Measurements from ENCODE around the gene SYNJ2. TPM values are rescaled to one million over a fixed set of nuclear protein-coding genes. Genes with fewer than 3 reads are reported as not detected.

The SYNJ2 gene
- total RNA-seq, 2 experiments from 2014 or later, result 34.6 to 38.0 TPM

DNA sequence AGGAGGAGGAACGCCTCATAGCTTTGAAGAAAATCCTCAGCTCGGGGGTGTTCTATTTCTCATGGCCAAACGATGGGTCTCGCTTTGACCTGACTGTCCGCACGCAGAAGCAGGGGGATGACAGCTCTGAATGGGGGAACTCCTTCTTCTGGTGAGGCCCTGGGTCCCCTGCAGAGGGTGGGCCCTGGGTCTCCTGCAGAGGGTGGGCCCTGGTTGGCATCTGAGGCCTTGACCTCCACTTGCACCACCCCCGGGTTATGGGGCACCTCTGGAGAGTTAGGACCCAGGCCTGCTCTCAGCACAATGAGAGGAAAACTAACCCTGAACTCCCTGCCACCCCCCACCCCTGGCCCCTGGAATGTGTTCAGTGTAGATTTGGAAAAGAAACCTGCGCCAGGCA is 47.2 kb downstream of the SYNJ2 start:
- intact Hi-C loops (cut with DNase I, micrococcal nuclease), result loop anchor here in 1 of 2 experiments (5.0 kb wide), 1 partner anchor 43 kb away; no protein-coding TSS in a partner anchor
- Histone ChIP-seq H3K9me3 (ENCODE audit: control insufficient read depth in 1 of 2, insufficient read depth in 1 of 2, low read length in 2 of 2) (no peaks in the 10 kb centered on the region), H3K36me3 (ENCODE audit: insufficient read depth, low read length) (peaks cover 23% of the 10 kb centered on the region), H3K4me3 (ENCODE audit: low read length) (no peak overlapping the region), H3K27ac (ENCODE audit: low read depth in 1 of 2, low read length in 2 of 2) (no peak overlapping the region), H3K4me1 (ENCODE audit: insufficient read depth, low read length) (peaks cover 51% of the 10 kb centered on the region), H3K27me3 (ENCODE audit: control insufficient read depth in 1 of 2, insufficient read depth in 2 of 2, low read length in 2 of 2) (no peaks in the 10 kb centered on the region)
- no peak for DNase-seq
- Mint-ChIP-seq H3K36me3 (ENCODE audit: low read depth) (peaks cover 47% of the 10 kb centered on the region), H3K27me3 (no peaks in the 10 kb centered on the region), H3K4me3 (no peak overlapping the region), H3K4me1 (ENCODE audit: low read depth) (peaks cover 47% of the 10 kb centered on the region), H3K9me3 (no peaks in the 10 kb centered on the region), H3K27ac (no peak overlapping the region)
- ChIA-PET POLR2A (interaction anchor here (0.5 to 1.2 kb wide), 2 partner anchors 21 to 1865 kb away, joined by 3 read pairs; no protein-coding TSS in a partner anchor), CTCF (interaction anchor here (3.9 kb wide), 1 partner anchor 46 kb away, joined by 34 read pairs; the partner anchor contains the start of gene SYNJ2)
- TF ChIP-seq CTCF (IDR thresholded peaks at IDR 0.05), result no peak
- no peak for ATAC-seq (ENCODE audit: poor library complexity)

GRCh38 chr6:158029668-158030230 is 48.1 kb downstream of the SYNJ2 start:
- Histone ChIP-seq H3K36me3 (ENCODE audit: insufficient read depth, low read length) (peaks cover 29% of the 10 kb centered on the region), H3K4me3 (ENCODE audit: low read length) (no peak overlapping the region), H3K27ac (ENCODE audit: low read depth in 1 of 2, low read length in 2 of 2) (no peak overlapping the region), H3K27me3 (ENCODE audit: control insufficient read depth in 1 of 2, insufficient read depth in 2 of 2, low read length in 2 of 2) (no peaks in the 10 kb centered on the region), H3K4me1 (ENCODE audit: insufficient read depth, low read length) (peaks cover 51% of the 10 kb centered on the region), H3K9me3 (ENCODE audit: control insufficient read depth in 1 of 2, insufficient read depth in 1 of 2, low read length in 2 of 2) (no peaks in the 10 kb centered on the region)
- Mint-ChIP-seq H3K36me3 (ENCODE audit: low read depth) (peaks cover 56% of the 10 kb centered on the region), H3K4me1 (ENCODE audit: low read depth) (peaks cover 43% of the 10 kb centered on the region), H3K27ac (peak overlapping the region; percentile 17), H3K4me3 (no peak overlapping the region), H3K9me3 (no peaks in the 10 kb centered on the region), H3K27me3 (no peaks in the 10 kb centered on the region)
- DNase-seq, result peak in 2 of 14 experiments; percentile 25 to 41
- CTCF ChIA-PET, result no interaction called here
- no peak for TF ChIP-seq CTCF (IDR thresholded peaks at IDR 0.05)
- no peak for ATAC-seq (ENCODE audit: poor library complexity)
- intact Hi-C loops (cut with DNase I, micrococcal nuclease), result loop anchor here in 1 of 2 experiments (5.0 kb wide), 1 partner anchor 43 kb away; no protein-coding TSS in a partner anchor
- POLR2A ChIA-PET, result interaction anchor here (0.6 kb wide), 1 partner anchor 24 kb away, joined by 3 read pairs; no protein-coding TSS in a partner anchor

- H3K36me3 Mint-ChIP-seq (ENCODE audit: low read depth), result peaks cover 65% of the 10 kb centered on the region
Measured at GRCh38 chr6:158030380-158031300, 49.0 kb downstream of the SYNJ2 start.

More at GRCh38 chr6:158030380-158031300, 49.0 kb downstream of the SYNJ2 start:
- H3K9me3 Mint-ChIP-seq, result no peaks in the 10 kb centered on the region
- Histone ChIP-seq H3K27ac (ENCODE audit: low read depth in 1 of 2, low read length in 2 of 2) (no peak overlapping the region), H3K9me3 (ENCODE audit: control insufficient read depth in 1 of 2, insufficient read depth in 1 of 2, low read length in 2 of 2) (no peaks in the 10 kb centered on the region), H3K27me3 (ENCODE audit: control insufficient read depth in 1 of 2, insufficient read depth in 2 of 2, low read length in 2 of 2) (no peaks in the 10 kb centered on the region), H3K4me1 (ENCODE audit: insufficient read depth, low read length) (peaks cover 44% of the 10 kb centered on the region), H3K36me3 (ENCODE audit: insufficient read depth, low read length) (peaks cover 29% of the 10 kb centered on the region), H3K4me3 (ENCODE audit: low read length) (no peak overlapping the region)
- ATAC-seq (ENCODE audit: poor library complexity) (no peak), DNase-seq (no peak)
- no peaks in the 10 kb centered on the region for H3K27me3 Mint-ChIP-seq
- CTCF ChIA-PET, result no interaction called here
- POLR2A ChIA-PET, result interaction anchor here (0.8 kb wide), 1 partner anchor 27 kb away, joined by 3 read pairs; no protein-coding TSS in a partner anchor
- intact Hi-C loops (cut with DNase I, micrococcal nuclease), result no loop called here
- peak overlapping the region; percentile 47 for H3K27ac Mint-ChIP-seq
- peaks cover 42% of the 10 kb centered on the region for H3K4me1 Mint-ChIP-seq (ENCODE audit: low read depth)
- TF ChIP-seq CTCF (IDR thresholded peaks at IDR 0.05), result no peak
- H3K4me3 Mint-ChIP-seq, result no peak overlapping the region

All from CD4-positive, alpha-beta T cell (primary cell).